Dermis microvascular lymphatic vessel endothelial cell (primary cell): ENCODE measurements around the gene PRTG. TPM values are rescaled to one million over a fixed set of nuclear protein-coding genes. Genes with fewer than 3 reads are reported as not detected.
"Not testable (repeated sequence)": the region's sequence is repeated elsewhere in the genome, so short reads cannot be mapped to it uniquely, and the experiment has no call there.

Experiments
- DNase-seq, 2 donors: peaks; one replicate each; pipeline versions ENCODE4 v3.0.0 to v3.0.0-alpha.2; 2010; ENCODE audit warnings: low read depth in 2 of 2
- total RNA-seq: library from RNA; depleted of rRNA; stranded (reverse); fragments of >200 nt; gene quantifications from 2 replicates; pipeline ENCODE4 v1.2.1, GENCODE V29; 2014

PRTG gene
- total RNA-seq, 1 donor from 2014 or later, result 1.2 TPM

DNA sequence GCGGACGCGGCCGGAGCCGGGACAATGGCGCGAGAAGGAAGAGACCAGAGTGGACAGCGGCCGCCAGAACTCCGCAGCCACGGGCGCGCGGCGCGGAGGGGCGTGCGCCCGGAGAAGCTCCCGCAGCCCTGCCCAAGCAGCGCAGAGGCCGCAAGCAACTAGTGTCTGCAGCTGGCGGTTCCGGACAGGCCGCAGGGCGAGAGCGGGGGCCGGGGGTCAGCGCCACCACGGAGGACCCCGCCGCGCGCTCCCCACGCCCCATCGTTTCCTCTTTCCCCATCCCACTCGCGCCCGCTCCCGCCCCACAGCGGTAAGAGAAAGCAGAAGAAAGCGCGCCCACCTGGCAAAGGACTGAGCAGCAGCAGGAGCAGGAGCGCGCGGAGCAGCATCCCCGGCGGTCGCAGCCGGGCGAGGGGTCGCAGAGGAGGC is 440 bp downstream of the PRTG start:
- DNase-seq, result peak in 1 of 2 donors; percentile 51

DNA sequence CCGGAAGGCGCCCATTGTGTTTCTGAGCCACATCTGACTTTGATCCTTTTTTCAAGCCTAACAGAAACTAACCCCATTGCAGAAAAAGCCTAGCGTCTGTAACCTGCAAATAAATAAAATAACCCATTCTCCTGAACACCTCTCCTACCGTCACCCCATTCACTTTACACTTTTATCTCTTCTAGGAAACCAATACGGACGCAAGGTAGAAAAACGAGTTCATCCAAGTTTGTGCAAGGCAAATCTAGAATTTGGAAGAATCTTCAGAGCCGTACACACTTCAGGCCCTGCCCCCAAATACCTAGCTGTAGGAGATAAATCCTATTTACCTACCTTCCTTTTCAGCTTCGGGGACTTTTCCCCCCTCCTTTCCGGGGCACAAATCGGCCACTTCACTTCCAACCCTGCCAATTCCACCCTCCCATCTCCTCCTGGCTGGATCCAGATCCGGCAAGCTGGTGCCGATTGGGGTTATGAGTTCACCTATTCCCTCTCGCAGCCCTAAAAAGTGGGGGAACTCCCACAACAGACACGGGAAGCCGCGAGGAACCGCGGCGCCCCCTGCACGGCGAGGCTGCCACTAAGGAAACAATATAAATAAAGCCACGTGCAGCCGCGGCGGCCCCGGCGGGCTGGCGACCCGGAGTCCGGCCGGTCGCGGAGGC is 987 bp downstream of the PRTG start:
- peak in 1 of 2 donors; percentile 40 for DNase-seq

DNA sequence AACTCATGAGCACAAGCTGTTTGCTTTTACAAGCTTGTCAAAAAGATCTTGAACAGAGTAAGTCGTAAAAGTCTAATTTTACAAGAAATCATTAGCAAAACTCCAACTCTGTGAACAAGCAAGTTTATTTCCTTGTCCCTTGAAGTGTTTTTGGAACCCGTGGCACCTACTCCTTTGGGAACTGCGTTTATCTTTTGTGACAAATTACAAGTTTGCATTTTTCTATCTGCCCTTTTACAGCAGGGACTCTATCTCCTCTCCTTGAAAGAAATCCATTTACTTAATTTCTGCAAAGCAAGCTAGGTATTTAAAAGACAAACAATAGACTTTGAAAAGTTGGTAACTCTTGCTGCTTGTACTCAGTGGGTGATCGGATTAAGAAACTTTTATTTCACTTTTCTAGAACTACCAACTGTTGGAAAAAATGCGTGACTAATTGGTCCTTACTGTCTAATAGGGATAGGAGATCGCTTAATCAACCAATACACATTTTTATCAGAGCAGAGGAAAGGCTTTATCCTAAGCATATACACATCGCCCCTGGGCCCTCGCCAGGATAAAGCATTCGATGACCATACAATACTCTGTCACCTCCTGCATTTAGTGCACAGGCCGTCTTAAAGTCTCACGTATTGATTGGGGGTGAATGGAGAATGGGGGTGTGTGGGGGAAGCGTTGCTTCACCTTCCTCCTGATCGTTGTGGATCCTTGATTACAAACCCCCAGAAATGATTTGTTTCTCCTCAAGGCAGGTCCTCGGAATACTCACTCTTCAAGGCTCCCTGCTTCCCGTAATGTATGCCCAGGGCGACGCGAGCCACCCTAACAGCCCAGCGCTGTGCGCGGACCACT is 1.7 kb downstream of the PRTG start:
- no peak for DNase-seq

DNA sequence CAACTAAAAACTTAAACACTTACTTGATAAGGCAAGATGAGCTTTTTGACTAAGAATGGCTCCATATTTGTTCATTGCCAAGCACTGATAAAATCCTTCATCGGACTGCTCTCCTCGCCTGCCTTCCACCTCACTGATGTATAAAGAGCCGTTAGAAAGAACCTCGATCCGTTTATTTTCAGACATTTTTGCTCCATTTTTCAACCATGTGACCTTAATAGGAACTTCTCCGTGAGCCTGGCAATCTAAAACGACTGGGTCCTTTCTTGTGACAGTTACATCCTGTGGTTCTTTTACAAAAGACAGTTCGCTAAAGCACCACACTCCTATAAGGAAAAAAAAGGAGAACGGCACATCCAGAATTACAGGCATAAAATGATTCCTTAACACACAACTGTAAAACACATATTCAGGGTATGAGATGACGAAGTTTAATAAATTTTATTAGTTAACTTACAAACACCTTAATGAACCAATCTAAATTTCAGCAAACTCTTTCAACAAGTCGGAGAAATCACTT is 2.5 kb downstream of the PRTG start:
- DNase-seq, result no peak

DNA sequence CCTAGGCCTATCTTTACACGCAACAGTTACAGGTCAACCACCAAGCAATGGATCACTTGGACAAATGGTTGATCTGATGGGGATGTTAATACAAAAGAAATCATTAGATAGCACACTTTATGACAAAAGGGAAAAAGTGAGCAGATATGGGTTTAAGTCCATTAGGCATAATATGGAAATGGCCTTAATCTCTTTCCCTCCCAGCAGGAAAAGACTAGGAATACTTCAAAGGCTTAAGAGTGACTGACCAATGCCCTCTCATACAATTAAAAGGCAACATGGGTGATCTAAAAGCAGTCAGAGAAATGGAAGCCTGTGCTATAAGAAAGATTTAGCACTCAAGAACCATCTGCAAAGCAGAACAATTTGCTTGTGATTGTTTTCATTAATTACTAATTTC is 3.3 kb downstream of the PRTG start:
- no peak for DNase-seq

DNA sequence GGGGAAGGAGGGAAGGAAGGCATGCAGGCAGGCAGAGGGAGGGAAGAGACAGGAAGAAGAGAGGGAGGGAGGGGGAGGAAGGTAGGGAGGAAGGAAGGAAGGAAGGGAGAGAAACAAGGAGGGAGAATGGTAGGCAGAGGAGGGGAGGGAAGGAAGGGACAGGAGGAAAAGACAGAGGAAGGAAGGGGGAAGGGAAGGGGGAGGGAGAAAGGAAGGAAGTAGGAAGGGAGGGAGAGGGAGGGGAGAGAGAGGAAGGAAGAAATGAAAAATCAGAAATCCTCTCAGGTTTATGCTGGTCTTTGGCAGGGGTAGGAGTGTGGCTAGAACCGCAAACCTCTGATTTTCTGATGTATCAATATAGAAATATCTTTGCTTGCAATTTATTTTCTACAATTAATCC is 4.2 kb downstream of the PRTG start:
- DNase-seq, result no peak

DNA sequence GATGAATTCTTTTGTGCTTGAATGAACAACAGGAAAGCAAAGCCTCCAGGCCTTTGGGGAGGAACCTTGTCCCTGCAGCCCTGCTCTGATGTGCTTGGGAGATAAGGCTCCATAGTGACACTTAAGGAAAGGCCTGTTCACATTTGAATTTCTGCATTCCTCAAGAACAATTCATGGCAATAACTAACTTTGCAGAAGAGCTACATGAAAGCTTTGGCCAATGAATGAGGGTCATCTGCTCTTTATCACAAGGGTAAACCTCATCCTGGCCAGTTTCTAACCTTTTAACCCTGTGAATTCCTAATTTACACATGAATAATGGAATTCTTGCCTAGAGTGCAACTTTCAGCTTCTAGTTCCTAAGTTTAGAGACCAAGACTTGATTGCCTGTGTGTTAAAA is 5.6 kb downstream of the PRTG start:
- DNase-seq, result peak in 1 of 2 donors; percentile 55

DNA sequence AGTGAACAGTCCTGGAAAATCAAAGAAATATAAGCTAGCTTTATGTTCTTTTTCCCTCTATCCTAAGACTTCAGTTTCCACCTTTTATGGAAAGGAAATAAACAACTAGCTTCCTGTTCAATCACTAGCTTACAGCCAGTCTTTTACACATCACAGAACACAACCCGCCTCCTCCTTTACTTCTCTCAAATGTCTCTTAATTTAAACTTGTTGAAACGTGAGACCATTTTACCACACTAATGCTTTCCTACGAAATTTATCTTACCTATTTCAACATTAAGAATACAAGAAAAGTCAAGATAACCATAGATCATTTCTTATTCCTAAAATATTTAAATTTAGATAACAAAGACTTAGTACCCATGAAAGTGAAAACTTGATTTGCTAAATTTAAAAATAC is 6.2 kb downstream of the PRTG start:
- DNase-seq, result no peak

DNA sequence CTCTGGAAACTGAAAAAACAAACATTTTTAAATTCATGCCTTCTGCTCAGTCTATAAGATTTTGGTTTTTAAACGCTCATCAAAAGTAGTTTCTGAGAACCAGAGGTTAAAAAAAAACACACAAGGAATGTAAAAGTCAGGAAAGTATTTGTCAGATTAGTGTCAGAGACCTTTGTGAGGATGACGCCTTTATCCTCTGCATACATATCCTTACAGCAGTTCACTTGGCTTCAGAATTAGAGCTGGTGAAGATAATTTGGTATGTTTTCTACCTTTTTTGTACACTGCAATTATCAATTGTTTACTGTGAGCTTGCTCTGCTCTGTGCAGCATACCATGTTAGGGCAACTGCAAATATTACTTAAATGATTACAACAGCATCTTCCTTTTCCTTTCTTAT is 8.3 kb downstream of the PRTG start:
- DNase-seq, result no peak

DNA sequence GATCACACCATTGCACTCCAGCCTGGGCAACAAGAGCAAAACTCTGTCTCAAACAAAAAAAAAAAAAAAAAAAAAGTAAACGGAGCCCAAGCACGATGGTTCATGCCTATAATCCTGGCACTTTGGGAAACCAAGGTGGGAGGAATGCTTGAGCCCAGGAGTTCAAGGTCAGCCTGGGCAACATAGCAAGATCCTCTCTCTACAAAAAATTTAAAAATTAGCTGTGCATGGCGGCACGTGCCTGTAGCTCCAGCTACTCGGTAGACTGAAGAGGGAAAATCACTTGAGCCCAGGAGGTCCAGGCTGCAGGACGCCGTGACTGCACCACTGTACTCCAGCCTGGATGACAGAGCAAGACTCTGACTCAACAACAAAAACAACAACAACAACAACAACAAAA is 9.5 kb downstream of the PRTG start:
- DNase-seq, result not testable (repeated sequence)

DNA sequence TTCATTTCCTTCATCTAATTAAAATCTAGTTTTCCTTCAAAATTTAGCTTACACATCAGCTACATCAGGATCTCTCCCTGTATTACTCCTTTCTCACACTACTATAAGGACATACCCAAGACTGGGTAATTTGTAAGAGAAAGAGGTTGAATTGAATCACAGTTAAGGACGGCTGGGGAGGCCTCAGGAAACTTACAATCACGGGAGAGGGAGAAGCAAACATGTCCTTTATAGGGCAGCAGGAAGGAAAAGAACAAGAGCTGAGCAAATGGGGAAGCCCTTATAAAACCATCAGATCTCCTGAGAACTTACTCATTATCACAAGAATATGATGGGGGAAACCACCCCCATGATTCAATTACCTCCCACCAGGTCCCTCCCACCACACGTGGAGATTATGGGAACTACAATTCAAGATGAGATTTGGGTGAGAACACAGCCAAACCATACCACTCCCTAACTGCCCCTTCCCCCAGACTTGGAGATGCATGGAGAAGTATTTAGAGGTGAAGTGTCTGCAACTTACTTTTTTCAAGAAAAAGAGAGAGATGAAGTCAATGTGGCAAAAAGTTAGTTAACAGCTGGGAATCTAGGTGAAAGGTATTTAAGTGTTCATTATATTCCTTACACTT is 21.3 kb downstream of the PRTG start:
- DNase-seq, result no peak

DNA sequence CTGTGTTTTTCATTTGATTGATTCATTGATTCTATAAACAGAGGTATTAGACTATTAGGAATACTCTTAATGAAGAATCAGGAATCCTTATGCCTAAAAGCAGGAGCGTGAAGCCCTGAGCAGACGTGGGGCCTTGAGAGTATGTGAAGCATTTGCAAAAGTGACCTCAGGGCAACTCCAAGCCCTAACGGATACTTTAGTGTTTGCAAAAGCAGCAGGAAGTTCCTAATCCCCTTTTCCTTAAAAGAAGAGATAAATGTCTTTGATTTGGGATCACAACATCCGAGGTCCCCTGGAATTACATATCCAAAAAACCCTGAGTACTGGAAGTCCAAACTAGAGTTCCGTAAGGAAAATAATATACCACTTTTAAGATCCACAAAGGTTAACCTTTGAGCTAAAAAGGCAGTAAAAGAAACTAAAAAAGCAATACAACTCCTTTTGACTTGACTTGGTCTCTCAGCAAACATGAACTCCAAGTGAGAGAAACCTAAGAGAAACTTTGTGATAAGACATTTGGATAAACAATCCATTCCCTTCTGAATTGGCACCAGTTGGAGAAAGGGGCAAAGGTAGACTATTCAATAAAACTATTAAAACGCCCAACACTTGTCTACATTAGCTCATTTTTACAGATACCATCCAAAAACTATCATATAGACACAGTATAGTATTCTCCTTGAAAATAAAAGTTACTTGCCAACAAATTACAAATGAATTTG is 27.4 kb downstream of the PRTG start:
- DNase-seq, result no peak

DNA sequence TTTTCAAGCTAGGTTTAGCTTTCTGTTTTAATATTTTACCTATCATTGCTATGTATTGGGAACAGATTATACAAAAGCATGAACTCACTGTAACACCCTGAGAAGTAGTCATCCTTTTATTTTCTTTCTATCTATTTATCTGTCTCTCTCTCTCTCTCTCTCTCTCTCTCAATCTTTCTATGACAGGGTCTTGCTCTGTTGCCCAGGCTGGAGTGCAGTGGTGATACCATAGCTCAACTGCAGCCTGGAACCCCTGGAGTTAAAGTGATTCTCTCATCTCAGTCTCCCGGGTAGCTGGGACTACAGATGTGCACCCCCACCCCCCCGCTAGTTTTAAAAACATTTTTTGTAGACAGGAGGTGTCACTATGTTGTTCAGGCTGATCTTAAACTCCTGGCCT is 28.9 kb downstream of the PRTG start:
- no peak for DNase-seq

DNA sequence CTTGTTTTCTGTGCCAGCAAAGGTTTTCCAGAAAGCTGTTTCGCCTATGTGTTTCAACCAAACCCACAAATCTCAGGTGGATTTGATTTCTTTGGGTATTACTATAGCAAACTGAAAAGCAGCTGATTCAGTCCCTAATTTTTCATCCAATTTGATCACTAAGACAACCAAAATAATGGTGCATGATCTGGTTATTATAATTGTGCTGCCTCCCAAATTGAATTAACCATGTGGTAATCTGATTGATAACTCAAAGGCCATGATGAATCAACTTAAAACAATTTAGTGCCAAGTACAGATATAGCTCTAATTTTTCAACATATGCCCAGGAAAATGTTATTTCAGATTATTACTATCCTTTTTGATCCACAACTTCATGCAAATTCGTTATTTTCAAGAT is 30.6 kb downstream of the PRTG start:
- no peak for DNase-seq

DNA sequence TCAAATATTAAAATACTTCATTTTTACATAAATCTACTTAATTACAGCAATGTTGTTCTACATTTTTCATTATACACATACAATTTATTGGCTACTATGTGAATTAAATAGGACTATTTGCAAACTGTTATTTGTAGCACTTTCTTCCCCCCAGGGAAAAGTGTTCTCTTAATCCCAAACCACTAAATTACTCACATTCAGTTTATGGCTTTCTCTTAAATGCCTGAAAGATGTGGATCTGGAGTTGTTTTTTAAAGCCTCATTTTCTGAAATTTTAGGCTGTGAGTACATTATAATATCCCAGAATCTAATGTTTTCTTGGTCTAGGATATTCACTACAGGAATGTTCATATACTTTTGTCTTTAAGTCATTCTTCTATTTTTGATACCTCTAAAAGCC is 32.7 kb downstream of the PRTG start:
- no peak for DNase-seq

DNA sequence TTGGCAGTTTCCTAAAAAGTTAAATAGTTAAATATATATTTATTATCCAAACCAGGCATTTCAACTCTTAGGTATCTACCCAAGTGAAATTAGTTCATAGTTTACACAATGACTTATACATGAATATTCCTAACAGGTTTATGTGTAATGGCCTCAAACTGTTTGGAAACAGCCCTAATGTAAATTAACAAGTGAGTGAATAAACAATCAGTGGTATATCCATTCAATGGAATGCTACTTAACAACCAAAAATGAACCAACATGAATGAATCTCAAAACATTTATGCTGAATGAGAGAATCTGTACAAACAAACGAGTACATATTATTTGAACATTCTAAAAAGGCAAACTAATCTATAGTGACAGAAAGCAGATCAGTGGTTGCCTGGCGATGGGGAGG is 33.5 kb downstream of the PRTG start:
- no peak for DNase-seq

DNA sequence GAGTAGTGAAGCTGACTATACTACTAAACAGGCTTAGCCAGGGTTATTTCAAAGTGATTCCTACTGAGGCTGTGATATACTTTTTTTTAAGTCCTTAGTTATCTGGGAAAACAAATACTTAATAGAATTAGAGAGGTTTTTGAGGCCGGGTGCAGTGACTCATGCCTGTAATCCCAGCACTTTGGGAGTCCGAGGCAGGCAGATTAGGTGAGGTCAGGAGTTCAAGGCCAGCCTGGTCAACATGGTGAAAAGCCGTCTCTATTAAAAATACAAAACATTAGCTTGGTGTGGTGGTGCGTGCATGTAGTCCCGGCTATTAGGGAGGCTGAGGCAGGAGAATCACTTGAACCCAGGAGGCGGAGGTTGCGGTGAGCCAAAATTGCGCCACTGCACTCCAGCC is 34.2 kb downstream of the PRTG start:
- no peak for DNase-seq

DNA sequence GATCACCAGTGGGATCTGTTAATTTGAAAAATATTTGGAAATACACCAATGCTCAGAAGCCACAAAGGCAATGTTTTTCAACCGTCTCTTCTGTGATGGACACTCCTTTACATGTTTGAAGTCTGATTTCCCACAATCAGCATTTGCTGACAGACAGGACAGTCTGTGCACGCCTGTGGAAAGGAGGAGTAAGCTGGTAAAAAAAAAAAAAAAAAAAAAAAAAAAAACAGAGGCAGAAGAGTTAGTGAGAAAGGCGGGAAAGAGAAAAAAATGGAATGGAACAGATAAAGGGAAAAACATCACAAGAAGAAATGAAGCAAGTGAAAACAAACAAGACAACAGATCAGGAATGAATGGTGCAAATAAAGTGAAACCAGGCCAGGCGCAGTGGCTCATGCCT is 35.0 kb downstream of the PRTG start:
- DNase-seq, result no peak

DNA sequence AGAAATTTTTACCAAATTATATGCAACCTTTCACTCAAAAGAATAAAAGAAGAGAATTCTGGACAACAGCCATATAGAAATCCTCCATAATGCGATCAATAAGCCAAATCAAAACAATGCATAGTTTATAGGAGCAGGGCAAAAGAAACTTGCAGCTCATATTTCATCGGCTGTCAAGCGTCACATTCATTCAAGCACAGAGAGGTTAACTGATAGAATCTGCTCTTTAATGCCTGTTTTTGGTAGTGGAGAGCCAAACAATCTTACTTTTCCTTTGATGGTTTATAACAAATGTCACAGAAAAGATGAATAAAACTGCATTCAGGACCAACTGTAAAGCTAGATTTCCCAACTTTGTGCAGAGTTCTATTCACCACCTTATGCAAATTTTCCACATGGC is 35.4 kb downstream of the PRTG start:
- DNase-seq, result no peak

DNA sequence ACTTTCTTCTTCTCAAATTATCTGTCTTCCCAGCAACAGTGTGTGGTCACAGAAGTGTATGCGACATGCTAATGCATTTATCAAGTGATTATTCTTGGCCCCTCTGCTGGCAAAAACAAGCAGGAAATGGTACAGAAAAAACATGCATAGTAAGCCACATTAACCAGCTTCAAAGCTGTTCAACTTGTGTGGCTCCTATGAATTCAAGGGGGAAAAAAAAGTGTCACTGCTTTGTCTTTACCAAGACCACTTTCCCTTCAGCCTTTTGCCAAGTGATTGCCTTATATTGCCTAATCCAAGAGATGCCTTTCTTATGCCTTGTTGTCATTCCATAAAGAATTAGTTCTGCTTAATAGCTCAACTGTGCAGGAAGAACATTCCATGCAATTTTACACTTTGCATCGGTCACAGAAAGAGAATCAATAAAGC is 39.1 kb downstream of the PRTG start:
- DNase-seq, result peak in 1 of 2 donors; percentile 3

DNA sequence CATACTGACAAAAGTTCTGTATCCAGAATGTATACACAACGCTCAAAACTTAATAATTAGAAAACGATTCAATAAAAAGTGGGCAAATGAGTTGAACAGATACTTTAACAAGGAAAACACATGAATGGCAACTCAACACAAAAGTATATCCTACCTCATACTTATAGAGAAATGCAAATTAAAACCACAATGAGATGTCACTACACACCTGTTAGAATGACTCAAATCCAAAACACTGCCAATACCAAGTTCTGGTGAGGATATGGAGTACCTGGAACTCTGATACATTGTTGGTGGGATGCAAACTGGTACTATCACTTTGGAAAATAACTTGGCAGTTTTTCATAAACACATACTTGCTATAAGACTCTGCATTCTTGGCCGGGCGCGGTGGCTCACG is 42.1 kb downstream of the PRTG start:
- DNase-seq, result no peak

DNA sequence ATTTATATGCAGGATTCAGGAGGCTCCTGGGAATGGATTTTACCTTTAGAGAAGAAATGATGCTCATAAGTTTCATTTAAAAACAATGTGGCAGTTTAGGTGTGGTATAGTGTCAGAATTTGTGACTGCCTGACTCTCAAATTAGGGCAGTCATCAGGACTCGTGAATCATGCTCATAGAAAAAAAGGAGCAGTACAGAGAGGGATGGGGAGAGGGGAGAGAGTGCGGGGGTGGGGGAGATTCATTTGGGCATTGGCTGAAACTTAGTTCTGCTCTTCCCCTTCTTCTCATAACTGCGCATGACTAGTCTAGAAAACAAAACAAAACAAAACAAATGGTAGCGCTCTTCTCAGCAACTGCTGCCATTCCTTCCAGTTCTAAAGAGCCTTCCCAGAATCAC is 44.3 kb downstream of the PRTG start:
- DNase-seq, result no peak
